ENCODE results near the gene SLC39A1.

Gene SLC39A1

DNA sequence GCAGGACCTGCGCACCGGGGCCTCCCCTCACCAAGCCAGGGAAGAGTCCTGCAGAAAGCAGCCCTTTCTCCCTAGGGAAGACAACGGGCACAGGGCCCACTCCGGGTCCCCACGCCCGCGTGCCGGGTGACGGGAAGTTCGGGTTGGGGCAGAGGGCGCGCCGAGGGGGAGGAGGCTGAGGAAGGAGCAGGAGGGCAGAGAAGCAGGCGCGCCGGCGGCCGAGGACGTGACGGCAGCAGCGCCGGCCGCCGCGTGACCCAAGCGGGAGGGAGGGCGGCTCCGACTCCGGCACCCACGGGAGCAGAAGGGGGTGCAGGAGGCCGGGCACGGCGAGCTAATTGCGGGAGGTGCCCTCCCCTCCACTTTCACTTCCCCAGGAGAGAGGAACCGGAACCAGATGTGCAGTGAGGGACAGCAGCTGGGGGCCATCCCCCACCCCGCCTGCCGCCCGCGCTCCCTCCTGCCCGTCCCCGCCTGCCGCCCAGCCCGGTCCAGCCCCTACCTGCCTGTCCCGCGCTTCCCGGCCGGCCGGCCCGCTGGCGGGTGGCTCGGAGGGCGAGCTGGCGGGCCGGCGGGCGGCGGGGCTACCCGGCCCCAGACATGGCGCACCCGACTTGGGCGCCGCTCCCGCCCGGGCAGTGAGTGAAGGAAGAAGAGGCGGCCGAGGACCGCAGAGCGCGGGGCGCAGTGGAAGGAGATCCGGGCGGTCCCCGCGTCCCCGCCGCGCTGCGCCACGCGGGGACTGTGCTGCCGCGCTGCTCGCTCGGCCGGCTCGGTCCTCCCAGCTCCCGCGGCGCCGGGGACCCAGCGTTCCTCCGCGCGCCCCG lies 17.3 kb downstream of the SLC39A1 start:
- peak; percentile 37 to 66 (median 50) for DNase-seq

DNA sequence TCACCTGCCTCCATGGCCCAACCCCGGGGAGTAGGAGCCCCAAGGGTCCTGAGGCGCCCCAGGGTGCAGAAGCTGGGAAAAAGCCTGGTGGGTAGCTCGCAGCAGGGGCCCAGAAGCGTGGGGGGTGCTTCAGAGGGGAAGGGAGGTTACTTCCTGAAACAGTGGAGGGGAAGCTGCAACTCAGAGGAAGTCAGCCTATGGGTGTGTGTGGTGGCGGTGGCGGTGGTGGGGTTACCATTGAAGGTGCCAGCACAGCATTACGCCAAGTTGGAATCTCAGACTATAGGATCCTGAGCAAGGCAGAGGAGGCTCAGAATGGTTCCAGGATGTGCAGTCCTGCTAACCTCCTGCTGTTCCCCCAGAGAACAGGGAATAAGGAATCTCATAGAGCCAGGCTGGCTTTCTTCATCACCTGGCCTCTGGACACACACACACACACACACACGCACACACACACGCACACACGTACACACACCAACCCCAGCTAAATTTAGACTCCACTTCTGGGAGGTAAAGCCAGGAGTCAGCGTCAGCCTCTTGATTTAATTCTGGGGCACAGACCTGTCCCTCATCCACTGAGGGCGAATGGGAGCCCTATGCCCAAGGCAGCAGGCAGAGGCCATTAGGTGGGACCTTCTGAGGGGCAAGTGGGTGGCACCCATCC lies 18.1 kb downstream of the SLC39A1 start:
- peak; percentile 26 to 68 (median 46) for DNase-seq

GRCh38 chr1:153944827-153945117 lies 18.6 kb downstream of the SLC39A1 start:
- no peak for DNase-seq

GRCh38 chr1:153944005-153944826 lies 19.1 kb downstream of the SLC39A1 start:
- no peak for DNase-seq

GRCh38 chr1:153942766-153943549 lies 20.4 kb downstream of the SLC39A1 start:
- DNase-seq = no peak

DNA sequence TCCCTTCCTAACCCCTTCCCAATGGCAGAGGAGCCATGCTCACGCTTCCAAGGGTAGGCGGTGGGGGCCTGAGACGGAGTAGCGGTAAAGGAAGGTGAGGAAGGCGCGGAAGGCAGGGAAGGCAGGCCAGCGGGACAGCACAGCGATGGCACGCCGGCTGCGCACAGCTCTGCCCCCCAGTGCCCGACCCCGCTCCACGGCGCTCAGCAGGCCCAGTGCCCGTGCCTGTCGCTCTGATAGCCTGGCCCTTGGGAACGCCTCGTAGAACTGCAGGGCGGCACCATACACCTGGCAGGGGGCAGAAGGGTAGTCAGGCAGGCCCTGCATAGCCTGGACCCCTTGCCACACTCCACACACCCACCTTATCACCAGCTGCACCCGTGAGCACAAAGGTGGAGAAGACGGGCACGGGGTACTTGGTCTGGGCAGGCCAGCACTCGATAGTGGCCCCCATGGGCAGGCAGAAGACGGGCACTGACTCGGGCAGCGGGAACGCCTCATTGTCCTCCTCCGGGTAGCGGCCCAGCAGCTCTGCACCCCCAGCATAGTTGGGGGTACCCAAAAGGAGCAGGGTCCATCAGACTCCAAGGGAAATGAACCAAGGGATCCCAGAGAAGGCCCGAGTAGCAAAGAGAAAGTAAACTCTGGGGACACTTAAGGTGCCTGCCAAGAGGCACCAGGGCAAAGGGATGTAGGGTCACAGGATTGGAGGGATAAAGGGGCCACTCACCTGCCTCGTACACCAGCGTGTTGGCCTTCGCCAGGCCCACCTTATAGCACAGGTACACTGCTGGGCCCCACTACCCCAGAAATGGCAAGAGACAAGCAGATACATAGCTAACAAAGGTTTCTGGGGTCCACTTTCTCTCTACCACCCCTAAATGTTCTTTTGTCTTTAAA lies 21.3 kb downstream of the SLC39A1 start:
- DNase-seq = no peak

DNA sequence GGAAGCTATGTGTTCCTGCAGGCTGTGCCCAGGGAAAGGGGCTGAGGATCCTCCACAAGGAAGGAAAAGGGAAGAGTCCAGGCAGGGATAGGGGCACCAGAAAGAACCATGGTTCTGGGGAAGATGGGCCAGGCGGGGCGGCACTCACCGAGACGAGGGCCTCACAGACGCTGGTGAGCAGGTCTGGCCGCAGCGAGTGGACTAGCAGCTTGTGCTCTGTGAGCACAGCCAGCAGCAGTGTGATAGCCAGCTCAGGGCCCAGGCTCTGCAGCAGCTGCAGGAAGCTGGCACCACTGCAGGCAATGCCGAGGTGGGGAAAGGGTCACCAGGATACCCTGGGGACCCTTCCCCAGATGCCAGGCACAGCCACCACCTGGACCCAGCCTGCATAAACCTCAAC lies 22.6 kb downstream of the SLC39A1 start:
- DNase-seq = no peak

- DNase-seq = no peak
Measured at GRCh38 chr1:153939476-153939875, 23.9 kb downstream of the SLC39A1 start.

GRCh38 chr1:153938996-153939395 lies 24.3 kb downstream of the SLC39A1 start:
- no peak for DNase-seq

DNA sequence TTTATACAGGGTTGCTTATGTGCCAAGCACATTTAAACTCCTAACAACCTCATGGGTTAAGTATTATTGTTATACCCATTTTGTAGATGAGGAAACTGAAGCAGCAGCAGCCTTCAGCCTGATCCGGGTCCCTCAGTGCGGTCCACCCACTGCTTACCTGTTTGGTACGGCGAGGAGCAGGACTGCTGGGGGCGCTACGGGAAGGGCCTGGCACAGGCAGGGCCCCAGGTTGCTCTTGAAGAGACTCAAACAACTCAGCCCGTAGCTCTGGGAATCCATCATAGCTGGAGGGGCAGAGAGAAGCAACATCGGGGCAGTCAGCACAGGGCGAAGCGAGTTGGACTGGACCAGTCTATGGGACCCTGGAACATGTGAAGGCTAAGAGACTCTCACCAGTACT lies 26.0 kb downstream of the SLC39A1 start:
- DNase-seq = no peak

GRCh38 chr1:153936011-153936802 lies 27.1 kb downstream of the SLC39A1 start:
- no peak for DNase-seq

GRCh38 chr1:153934746-153935145 lies 28.6 kb downstream of the SLC39A1 start:
- no peak for DNase-seq

DNA sequence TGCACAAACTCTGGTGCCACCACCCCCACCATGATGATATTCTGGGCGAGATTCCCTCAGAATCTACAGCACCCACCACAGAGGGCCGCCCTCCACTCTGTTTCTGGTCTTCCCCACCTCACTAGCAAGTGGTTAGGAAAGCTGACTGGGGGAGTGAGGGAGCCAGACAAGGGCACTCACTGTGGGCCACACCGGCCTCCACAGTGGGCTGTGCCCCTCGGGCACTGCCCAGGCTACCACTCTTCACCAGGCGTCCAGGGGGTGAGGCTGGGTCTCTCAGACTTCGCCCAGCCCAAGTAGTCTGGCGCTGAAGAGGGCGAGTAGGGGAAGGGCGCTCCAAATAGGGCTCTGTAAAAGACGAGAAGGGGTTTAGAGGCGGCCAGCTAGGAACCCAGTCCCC lies 29.4 kb downstream of the SLC39A1 start:
- DNase-seq = no peak

DNA sequence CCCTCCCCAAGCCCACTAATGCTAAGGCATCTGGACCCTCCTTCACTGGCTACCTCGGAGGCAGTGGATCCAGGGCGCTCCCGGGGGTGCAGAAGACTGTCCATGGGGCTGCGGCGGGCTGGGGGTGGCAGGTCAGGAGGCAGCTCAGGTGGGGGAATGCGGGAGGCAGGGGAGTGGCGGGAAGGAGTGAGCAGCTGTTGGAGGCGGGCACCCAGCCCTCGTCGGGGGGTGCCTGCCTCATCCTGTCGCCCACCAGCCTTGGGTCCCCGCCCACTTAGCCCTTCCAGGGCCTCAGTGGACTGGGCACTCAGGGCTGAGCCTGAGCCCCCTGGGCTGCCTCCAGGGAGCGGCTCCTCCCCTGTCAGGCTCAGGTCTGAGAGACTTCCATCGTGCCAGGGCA lies 29.9 kb downstream of the SLC39A1 start:
- no peak for DNase-seq

DNA sequence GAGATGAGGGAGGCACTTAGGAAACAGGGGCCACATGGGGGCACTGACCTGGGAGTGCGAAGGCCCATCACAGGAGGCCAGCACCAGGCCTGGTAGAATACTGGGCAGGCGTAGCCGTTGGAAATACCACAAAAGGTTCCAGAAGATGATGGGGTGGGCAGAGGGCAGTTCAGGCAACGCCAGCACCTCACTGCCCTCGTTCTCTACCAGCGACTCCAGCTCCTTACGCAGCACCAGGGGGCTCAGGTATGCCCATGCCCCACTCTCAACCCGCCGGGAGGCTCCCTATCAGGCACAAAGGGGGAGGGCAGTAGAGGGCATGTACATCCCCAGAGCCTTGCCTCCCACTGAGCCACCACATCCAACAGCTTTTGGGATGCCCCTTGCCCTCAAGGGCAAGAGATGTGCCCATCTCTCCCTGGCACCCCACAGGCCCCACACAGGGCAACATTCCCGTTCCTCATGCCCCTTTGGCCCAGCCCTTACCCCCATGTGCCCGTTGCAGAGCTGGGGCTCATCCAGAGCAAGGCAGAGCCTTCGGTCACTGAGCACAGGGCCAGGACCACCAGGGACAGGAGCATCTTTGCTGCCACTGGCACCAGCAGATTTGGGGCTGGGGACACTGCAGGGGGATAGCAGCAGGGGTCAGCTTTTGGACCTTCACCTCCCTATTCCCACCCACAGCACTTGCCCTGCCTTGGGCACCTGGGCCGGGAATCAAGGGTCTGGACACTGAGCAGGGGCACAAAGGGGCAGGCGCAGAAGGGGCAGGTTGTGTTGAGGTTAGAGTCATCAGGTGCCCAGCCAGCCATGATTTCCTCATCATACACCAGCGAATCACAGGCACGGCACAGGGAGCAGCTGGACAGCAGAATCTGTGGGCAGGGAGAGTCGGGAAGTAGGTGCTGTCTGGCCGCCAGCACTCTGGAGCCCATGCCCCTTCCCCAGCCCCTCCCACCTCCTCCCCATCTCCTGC lies 30.9 kb downstream of the SLC39A1 start:
- no peak for DNase-seq

- no peak for DNase-seq
Measured at GRCh38 chr1:153929981-153930948, 33.1 kb downstream of the SLC39A1 start.

DNA sequence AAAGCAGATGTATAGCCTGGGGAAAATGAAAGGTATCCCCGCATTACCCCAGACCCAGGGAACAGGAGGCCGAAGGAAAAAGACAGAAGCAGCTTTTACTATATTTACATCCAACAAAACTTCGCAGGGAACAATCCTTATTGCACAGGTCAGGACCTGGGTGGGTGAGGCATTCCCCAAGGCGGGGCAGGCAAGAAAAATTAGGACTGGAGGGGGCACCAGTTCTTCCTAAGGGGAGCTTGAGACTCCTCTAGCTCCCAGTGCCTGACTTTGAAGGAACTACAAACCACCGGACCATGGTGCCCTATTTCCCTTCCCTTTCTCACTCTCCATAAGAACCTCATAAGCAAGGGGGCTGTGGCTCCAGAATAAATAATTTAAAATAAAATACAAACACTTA lies 33.9 kb downstream of the SLC39A1 start:
- no peak for DNase-seq

- no peak for DNase-seq
Measured at GRCh38 chr1:153928791-153929341, 34.5 kb downstream of the SLC39A1 start.
